SK-N-SH (cell line): ENCODE results near the gene KLHL14. TPM values are rescaled to one million over a fixed set of nuclear protein-coding genes. Genes with fewer than 3 reads are reported as not detected.

Experiments used
- CTCF ChIA-PET: fragments of 300-600, 350-600 bp; formaldehyde crosslinking; extraction: SDS; loops from one replicate; lab custom pipeline; 2021; lab: Yijun Ruan, JAX
- POLR2A ChIA-PET: fragments of 350-600 bp; sonication (Branson Sonifier 250); formaldehyde crosslinking; extraction: SDS; loops from one replicate; lab custom pipeline; 2020; ENCODE audit warnings: antibody characterized with exemption, inconsistent platforms; lab: Yijun Ruan, JAX
- DNase-seq: peaks from one replicate; pipeline ENCODE4 v3.0.0; 2012
- H2AFZ ChIP-seq: fragments of 200-600 bp; sonication (generic); 2 replicates; pipeline ENCODE4 v1.8.1; 2016; ENCODE audit warnings: antibody characterized with exemption, mild to moderate bottlenecking, low read depth
- H3F3A ChIP-seq: fragments of 200-600 bp; sonication (generic); replicated peaks from 2 replicates; pipeline ENCODE3; 2016; ENCODE audit warnings: antibody characterized with exemption, mild to moderate bottlenecking; ENCODE audit not compliant: insufficient read depth
- H3K27ac ChIP-seq, 2 experiments: fragments of 200-500 bp in 1 of 2; fragments of 200-600 bp in 1 of 2; sonication (Bioruptor generic) in 1 of 2; sonication (generic), shearing (Covaris generic) in 1 of 2; 2 replicates each; pipeline versions ENCODE4 v1.5.1 to v1.6.1; 2014 to 2016; ENCODE audit warnings: low read depth in 2 of 2, inconsistent platforms in 1 of 2, low read length in 1 of 2, mild to moderate bottlenecking in 1 of 2, mixed read lengths in 1 of 2
- H3K27me3 ChIP-seq: fragments of 200-600 bp; sonication (generic), shearing (Covaris generic); 2 replicates; pipeline ENCODE4 v1.6.1; 2016; ENCODE audit warnings: mixed run types; ENCODE audit not compliant: insufficient read depth
- H3K36me3 ChIP-seq, 2 experiments: fragments of 200-500 bp in 1 of 2; fragments of 200-600 bp in 1 of 2; sonication (Bioruptor generic) in 1 of 2; sonication (generic) in 1 of 2; replicated peaks in 1 of 2; 2 replicates each; pipeline versions ENCODE3 to v1.5.1; 2014 to 2016; ENCODE audit warnings: low read length in 1 of 2, mild to moderate bottlenecking in 1 of 2; ENCODE audit not compliant: insufficient read depth in 2 of 2, control insufficient read depth in 1 of 2
- H3K4me1 ChIP-seq, 2 experiments: fragments of 200-500 bp in 1 of 2; fragments of 200-600 bp in 1 of 2; sonication (Bioruptor generic) in 1 of 2; sonication (generic), shearing (Covaris generic) in 1 of 2; 2 replicates each; pipeline versions ENCODE4 v1.5.1 to v1.6.1; 2014 to 2016; ENCODE audit warnings: low read depth in 1 of 2, low read length in 1 of 2, mixed run types in 1 of 2; ENCODE audit not compliant: insufficient read depth in 2 of 2, control insufficient read depth in 1 of 2
- H3K4me2 ChIP-seq: fragments of 200-600 bp; sonication (generic), shearing (Covaris generic); 2 replicates; pipeline ENCODE4 v1.6.1; 2017; ENCODE audit warnings: mixed run types
- H3K4me3 ChIP-seq, 2 experiments: fragments of 200-500 bp in 1 of 2; fragments of 200-600 bp in 1 of 2; sonication (Bioruptor generic) in 1 of 2; sonication (generic), shearing (Covaris generic) in 1 of 2; 2 replicates each; pipeline versions ENCODE4 v1.5.1 to v1.8.1; 2014 to 2016; ENCODE audit warnings: low read depth in 2 of 2, inconsistent platforms in 1 of 2, low read length in 1 of 2, mild to moderate bottlenecking in 1 of 2, mixed read lengths in 1 of 2, moderate library complexity in 1 of 2
- H3K79me2 ChIP-seq: fragments of 200-600 bp; sonication (generic); 2 replicates; pipeline ENCODE4 v1.8.1; 2017; ENCODE audit warnings: mild to moderate bottlenecking; ENCODE audit not compliant: insufficient read depth
- H3K9ac ChIP-seq: fragments of 200-600 bp; sonication (generic); 2 replicates; pipeline ENCODE4 v1.6.1; 2017; ENCODE audit warnings: mixed run types
- H3K9me2 ChIP-seq: fragments of 200-600 bp; sonication (generic); 2 replicates; pipeline ENCODE4 v1.6.1; 2017; ENCODE audit warnings: mixed run types
- H3K9me3 ChIP-seq: fragments of 200-600 bp; sonication (generic); 2 replicates; pipeline ENCODE4 v1.6.1; 2017; ENCODE audit warnings: mixed run types, mild to moderate bottlenecking, moderate library complexity
- H4K20me1 ChIP-seq: fragments of 200-600 bp; sonication (generic); 2 replicates; pipeline ENCODE4 v1.6.1; 2017; ENCODE audit warnings: mild to moderate bottlenecking, mixed run types; ENCODE audit not compliant: insufficient read depth
- ELF1 ChIP-seq: IDR thresholded peaks from 2 replicates; pipeline ENCODE4 v1.4.0; 2012
- EP300 ChIP-seq, 2 experiments: IDR thresholded peaks; 2 replicates each; pipeline versions ENCODE4 v1.4.0 to v1.6.1; 2012; ENCODE audit warnings: borderline replicate concordance in 1 of 2, low read depth in 1 of 2, low read length in 1 of 2
- EZH2phosphoT487 ChIP-seq: fragments of 200-600 bp; sonication (generic); IDR thresholded peaks from 2 replicates; pipeline ENCODE4 v1.6.1; 2017; ENCODE audit warnings: low read depth, mixed run types, mild to moderate bottlenecking, antibody characterized with exemption, moderate library complexity, borderline replicate concordance
- FOXM1 ChIP-seq: IDR thresholded peaks from 2 replicates; pipeline ENCODE4 v1.4.0; 2012; ENCODE audit warnings: low read depth, mild to moderate bottlenecking
- GABPA ChIP-seq: IDR thresholded peaks from 2 replicates; pipeline ENCODE4 v1.4.0; 2012; ENCODE audit warnings: low read depth, mild to moderate bottlenecking
- JUND ChIP-seq: IDR thresholded peaks from 2 replicates; pipeline ENCODE4 v1.4.0; 2012
- MEF2A ChIP-seq: IDR thresholded peaks from 2 replicates; pipeline ENCODE4 v1.4.0; 2012; ENCODE audit warnings: low read depth, borderline replicate concordance
- POLR2AphosphoS5 ChIP-seq: IDR thresholded peaks from 2 replicates; pipeline ENCODE4 v1.6.1; 2012; ENCODE audit warnings: low read depth, low read length
- RCOR1 ChIP-seq: fragments of 150-350 bp; IDR thresholded peaks from 2 replicates; pipeline ENCODE4 v1.6.1; 2017; ENCODE audit warnings: antibody characterized with exemption, low read length
- RFX5 ChIP-seq: IDR thresholded peaks from 2 replicates; pipeline ENCODE4 v1.6.1; 2012; ENCODE audit warnings: mild to moderate bottlenecking, improper control_type of control experiment, low read length
- RXRA ChIP-seq: IDR thresholded peaks from 2 replicates; pipeline ENCODE4 v1.4.0; 2012; ENCODE audit warnings: low read depth, mild to moderate bottlenecking, borderline replicate concordance
- SMC3 ChIP-seq: IDR thresholded peaks from 2 replicates; pipeline ENCODE4 v1.6.1; 2012; ENCODE audit warnings: low read depth, low read length, improper control_type of control experiment
- TAF1 ChIP-seq: IDR thresholded peaks from 2 replicates; pipeline ENCODE4 v1.6.1; 2012; ENCODE audit warnings: low read depth, mild to moderate bottlenecking, low read length, moderate library complexity, borderline replicate concordance
- TCF12 ChIP-seq: IDR thresholded peaks from 2 replicates; pipeline ENCODE4 v1.4.0; 2012
- TEAD4 ChIP-seq: IDR thresholded peaks from 2 replicates; pipeline ENCODE4 v1.4.0; 2012; ENCODE audit warnings: mild to moderate bottlenecking, borderline replicate concordance; ENCODE audit not compliant: insufficient read depth
- WGBS: methylation state at CpG from one replicate; pipeline ENCODE4 v1.1.6; 2017; ENCODE audit warnings: low lambda C conversion rate; 5-methylcytosine and 5-hydroxymethylcytosine counted together
- polyA plus RNA-seq, 3 experiments: library from polyadenylated mRNA; depleted of rRNA; stranded (reverse); fragments of >200 nt; gene quantifications; 2 replicates each; pipeline ENCODE4 v1.2.3, GENCODE V29; 2012
- TF ChIP-seq, protein P1 (sequence below): fragments of 200-600 bp; sonication (generic); IDR thresholded peaks from 2 replicates; pipeline ENCODE4 v1.6.1; 2017; ENCODE audit warnings: antibody characterized with exemption, mild to moderate bottlenecking, moderate library complexity
- TF ChIP-seq, protein P2 (sequence below): IDR thresholded peaks from 2 replicates; pipeline ENCODE4 v1.6.1; 2012; ENCODE audit warnings: mild to moderate bottlenecking, low read depth, low read length, moderate library complexity

The KLHL14 gene
- polyA plus RNA-seq, 1 of the 3 experiments (the other 2 are of a cell fraction), result not detected

DNA sequence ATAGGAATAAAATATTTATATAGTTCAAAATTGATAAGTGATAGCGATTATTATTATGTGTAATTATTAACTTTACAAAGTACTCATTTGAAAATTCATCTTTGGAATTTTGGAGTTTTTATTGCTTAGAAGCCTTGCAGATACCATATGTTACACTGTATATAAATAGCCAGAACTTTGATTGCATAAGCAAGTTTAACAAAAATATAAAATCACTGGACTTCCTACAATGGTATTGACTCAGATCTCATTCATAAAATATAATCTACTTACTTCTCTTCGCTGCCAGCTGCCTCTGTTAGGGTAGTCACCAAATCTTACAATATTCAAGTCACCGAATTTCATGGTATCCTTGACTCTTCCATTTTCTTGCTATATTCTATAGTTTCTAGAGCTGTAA lies 22.5 kb downstream of the KLHL14 start:
- Histone ChIP-seq H3K9me3 (no peaks in the 10 kb centered on the region), H2AFZ (no peak overlapping the region), H3K79me2 (no peaks in the 10 kb centered on the region), H3K9me2 (no peaks in the 10 kb centered on the region), H3K27ac (no peak overlapping the region), H3K4me2 (no peak overlapping the region), H3K4me3 (no peak overlapping the region), H3K9ac (no peak overlapping the region), H3K36me3 (no peaks in the 10 kb centered on the region), H4K20me1 (no peaks in the 10 kb centered on the region), H3F3A (no peaks in the 10 kb centered on the region), H3K27me3 (no peaks in the 10 kb centered on the region), H3K4me1 (no peaks in the 10 kb centered on the region)
- no peak for DNase-seq
- ChIA-PET POLR2A (no interaction called here), CTCF (no interaction called here)
- 31% methylated on average over 3 of the region's 3 CpGs for WGBS
- TF ChIP-seq TCF12 (no peak), JUND (no peak), TEAD4 (no peak), MEF2A (no peak), SMC3 (no peak), GABPA (no peak), ELF1 (no peak), FOXM1 (no peak), RFX5 (no peak), TAF1 (no peak), EP300 (IDR thresholded peaks at IDR 0.05; ENCODE audit: borderline replicate concordance in 1 of 2, low read depth in 1 of 2, low read length in 1 of 2) (no peak), EZH2phosphoT487 (no peak), RCOR1 (no peak), RXRA (no peak), POLR2AphosphoS5 (no peak)
- TF ChIP-seq, protein P1, sequence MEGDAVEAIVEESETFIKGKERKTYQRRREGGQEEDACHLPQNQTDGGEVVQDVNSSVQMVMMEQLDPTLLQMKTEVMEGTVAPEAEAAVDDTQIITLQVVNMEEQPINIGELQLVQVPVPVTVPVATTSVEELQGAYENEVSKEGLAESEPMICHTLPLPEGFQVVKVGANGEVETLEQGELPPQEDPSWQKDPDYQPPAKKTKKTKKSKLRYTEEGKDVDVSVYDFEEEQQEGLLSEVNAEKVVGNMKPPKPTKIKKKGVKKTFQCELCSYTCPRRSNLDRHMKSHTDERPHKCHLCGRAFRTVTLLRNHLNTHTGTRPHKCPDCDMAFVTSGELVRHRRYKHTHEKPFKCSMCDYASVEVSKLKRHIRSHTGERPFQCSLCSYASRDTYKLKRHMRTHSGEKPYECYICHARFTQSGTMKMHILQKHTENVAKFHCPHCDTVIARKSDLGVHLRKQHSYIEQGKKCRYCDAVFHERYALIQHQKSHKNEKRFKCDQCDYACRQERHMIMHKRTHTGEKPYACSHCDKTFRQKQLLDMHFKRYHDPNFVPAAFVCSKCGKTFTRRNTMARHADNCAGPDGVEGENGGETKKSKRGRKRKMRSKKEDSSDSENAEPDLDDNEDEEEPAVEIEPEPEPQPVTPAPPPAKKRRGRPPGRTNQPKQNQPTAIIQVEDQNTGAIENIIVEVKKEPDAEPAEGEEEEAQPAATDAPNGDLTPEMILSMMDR, result no peak
- TF ChIP-seq, protein P2, sequence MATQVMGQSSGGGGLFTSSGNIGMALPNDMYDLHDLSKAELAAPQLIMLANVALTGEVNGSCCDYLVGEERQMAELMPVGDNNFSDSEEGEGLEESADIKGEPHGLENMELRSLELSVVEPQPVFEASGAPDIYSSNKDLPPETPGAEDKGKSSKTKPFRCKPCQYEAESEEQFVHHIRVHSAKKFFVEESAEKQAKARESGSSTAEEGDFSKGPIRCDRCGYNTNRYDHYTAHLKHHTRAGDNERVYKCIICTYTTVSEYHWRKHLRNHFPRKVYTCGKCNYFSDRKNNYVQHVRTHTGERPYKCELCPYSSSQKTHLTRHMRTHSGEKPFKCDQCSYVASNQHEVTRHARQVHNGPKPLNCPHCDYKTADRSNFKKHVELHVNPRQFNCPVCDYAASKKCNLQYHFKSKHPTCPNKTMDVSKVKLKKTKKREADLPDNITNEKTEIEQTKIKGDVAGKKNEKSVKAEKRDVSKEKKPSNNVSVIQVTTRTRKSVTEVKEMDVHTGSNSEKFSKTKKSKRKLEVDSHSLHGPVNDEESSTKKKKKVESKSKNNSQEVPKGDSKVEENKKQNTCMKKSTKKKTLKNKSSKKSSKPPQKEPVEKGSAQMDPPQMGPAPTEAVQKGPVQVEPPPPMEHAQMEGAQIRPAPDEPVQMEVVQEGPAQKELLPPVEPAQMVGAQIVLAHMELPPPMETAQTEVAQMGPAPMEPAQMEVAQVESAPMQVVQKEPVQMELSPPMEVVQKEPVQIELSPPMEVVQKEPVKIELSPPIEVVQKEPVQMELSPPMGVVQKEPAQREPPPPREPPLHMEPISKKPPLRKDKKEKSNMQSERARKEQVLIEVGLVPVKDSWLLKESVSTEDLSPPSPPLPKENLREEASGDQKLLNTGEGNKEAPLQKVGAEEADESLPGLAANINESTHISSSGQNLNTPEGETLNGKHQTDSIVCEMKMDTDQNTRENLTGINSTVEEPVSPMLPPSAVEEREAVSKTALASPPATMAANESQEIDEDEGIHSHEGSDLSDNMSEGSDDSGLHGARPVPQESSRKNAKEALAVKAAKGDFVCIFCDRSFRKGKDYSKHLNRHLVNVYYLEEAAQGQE, result no peak
